ENCODE measurements around the gene RLIM.

RLIM gene

GRCh38 chrX:74536152-74536831, 78.1 kb downstream of the RLIM start:
- peak overlapping the region; percentile 67 to 95 for H3K27ac ChIP-seq
- DNase-seq (ENCODE audit: low spot score) = peak; percentile 91

GRCh38 chrX:74535408-74536151, 78.8 kb downstream of the RLIM start:
- Histone ChIP-seq H3K4me3 (peak overlapping the region; percentile 68), H3K27ac (peak overlapping the region; percentile 67 to 95)
- TF ChIP-seq CTCF (IDR thresholded peaks at IDR 0.05) = peak; percentile 18
- DNase-seq (ENCODE audit: low spot score) = peak; percentile 86

More at GRCh38 chrX:74536152-74536831, 78.1 kb downstream of the RLIM start:
- H3K4me3 ChIP-seq = peak overlapping the region; percentile 68
- peak; percentile 11 for TF ChIP-seq CTCF (IDR thresholded peaks at IDR 0.05)

Measured in coronary artery (tissue), 2 donors.